Lung microvascular endothelial cell (primary cell): ENCODE results near the gene RFNG. TPM values are rescaled to one million over a fixed set of nuclear protein-coding genes. Genes with fewer than 3 reads are reported as not detected.

ENCODE experiments used
- DNase-seq, 2 donors: peaks; one replicate each; pipeline versions ENCODE4 v3.0.0 to v3.0.0-alpha.2; 2010; ENCODE audit warnings: low read depth in 2 of 2
- total RNA-seq: library from RNA; depleted of rRNA; stranded (reverse); fragments of >200 nt; gene quantifications from 2 replicates; pipeline ENCODE4 v1.2.1, GENCODE V29; 2014

RFNG gene
- total RNA-seq, 1 donor from 2014 or later: 16.3 TPM

GRCh38 chr17:82089723-82090548 lies 38.3 kb upstream of the RFNG start:
- no peak for DNase-seq

- no peak for DNase-seq
These were observed 37.5 kb upstream of the RFNG start for GRCh38 chr17:82088838-82089722.

- DNase-seq: no peak
These were observed 36.6 kb upstream of the RFNG start for GRCh38 chr17:82087961-82088837.

GRCh38 chr17:82086941-82087906 lies 35.6 kb upstream of the RFNG start:
- no peak for DNase-seq

- DNase-seq: no peak
These were observed 34.5 kb upstream of the RFNG start for GRCh38 chr17:82085931-82086764.

- DNase-seq: no peak
These were observed 33.6 kb upstream of the RFNG start for GRCh38 chr17:82085031-82085861.

GRCh38 chr17:82084373-82085030 lies 32.9 kb upstream of the RFNG start:
- DNase-seq: no peak

GRCh38 chr17:82083533-82084359 lies 32.1 kb upstream of the RFNG start:
- DNase-seq: no peak

- no peak for DNase-seq
These were observed 31.4 kb upstream of the RFNG start for GRCh38 chr17:82083009-82083408.

- DNase-seq: no peak
These were observed 30.8 kb upstream of the RFNG start for GRCh38 chr17:82082456-82082855.

- DNase-seq: no peak
These were observed 30.4 kb upstream of the RFNG start for GRCh38 chr17:82081966-82082365.

- DNase-seq: no peak
These were observed 29.9 kb upstream of the RFNG start for GRCh38 chr17:82081546-82081945.

GRCh38 chr17:82080789-82081464 lies 29.3 kb upstream of the RFNG start:
- DNase-seq: no peak

- DNase-seq: no peak
These were observed 28.6 kb upstream of the RFNG start for GRCh38 chr17:82080048-82080788.

GRCh38 chr17:82079001-82079677 lies 27.5 kb upstream of the RFNG start:
- DNase-seq: no peak
